HG03342 (cell line): ENCODE measurements around the gene GAGE12F.
"Not testable (repeated sequence)": the region's sequence is repeated elsewhere in the genome, so short reads cannot be mapped to it uniquely, and the experiment has no call there.

ENCODE experiments used
- ATAC-seq: cut with Tn5 transposase; IDR thresholded peaks from one replicate; pipeline ENCODE4 v1.9.1; 2021; ENCODE audit warnings: mild to moderate bottlenecking, moderate library complexity; ENCODE audit not compliant: unreplicated experiment

GAGE12F gene

DNA sequence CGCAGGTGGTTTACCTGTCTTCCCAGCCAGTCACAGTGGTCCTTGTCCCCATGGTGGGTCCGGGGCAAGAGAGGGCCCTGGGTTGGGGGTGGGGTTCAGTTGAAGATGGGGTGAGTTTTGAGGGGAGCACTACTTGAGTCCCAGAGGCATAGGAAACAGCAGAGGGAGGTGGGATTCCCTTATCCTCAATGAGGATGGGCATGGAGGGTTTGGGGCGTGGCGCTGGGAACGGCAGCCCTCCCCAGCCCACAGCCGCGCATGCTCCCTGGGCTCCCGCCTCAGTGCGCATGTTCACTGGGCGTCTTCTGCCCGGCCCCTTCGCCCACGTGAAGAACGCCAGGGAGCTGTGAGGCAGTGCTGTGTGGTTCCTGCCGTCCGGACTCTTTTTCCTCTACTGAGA is at the start of gene GAGE12F:
Gene GAGE12F, plus strand, starts transcription at position 301 of the 400 bp plus-strand sequence. CDS start 1,155 bp downstream, outside the sequence.
- not testable (repeated sequence) for ATAC-seq

DNA sequence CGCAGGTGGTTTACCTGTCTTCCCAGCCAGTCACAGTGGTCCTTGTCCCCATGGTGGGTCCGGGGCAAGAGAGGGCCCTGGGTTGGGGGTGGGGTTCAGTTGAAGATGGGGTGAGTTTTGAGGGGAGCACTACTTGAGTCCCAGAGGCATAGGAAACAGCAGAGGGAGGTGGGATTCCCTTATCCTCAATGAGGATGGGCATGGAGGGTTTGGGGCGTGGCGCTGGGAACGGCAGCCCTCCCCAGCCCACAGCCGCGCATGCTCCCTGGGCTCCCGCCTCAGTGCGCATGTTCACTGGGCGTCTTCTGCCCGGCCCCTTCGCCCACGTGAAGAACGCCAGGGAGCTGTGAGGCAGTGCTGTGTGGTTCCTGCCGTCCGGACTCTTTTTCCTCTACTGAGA is 28.8 kb upstream of the GAGE12F start, which contains the start of gene GAGE12C:
Gene GAGE12C, plus strand, starts transcription at position 301 of the 400 bp plus-strand sequence. CDS start 1,155 bp downstream, outside the sequence.
- ATAC-seq: not testable (repeated sequence)

DNA sequence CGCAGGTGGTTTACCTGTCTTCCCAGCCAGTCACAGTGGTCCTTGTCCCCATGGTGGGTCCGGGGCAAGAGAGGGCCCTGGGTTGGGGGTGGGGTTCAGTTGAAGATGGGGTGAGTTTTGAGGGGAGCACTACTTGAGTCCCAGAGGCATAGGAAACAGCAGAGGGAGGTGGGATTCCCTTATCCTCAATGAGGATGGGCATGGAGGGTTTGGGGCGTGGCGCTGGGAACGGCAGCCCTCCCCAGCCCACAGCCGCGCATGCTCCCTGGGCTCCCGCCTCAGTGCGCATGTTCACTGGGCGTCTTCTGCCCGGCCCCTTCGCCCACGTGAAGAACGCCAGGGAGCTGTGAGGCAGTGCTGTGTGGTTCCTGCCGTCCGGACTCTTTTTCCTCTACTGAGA is 19.2 kb upstream of the GAGE12F start, which contains the start of gene GAGE12D:
Gene GAGE12D, plus strand, starts transcription at position 301 of the 400 bp plus-strand sequence. CDS start 1,155 bp downstream, outside the sequence.
- ATAC-seq: not testable (repeated sequence)

GRCh38 chrX:49550989-49551388 is 9.7 kb upstream of the GAGE12F start, which contains the start of gene GAGE12E:
Gene GAGE12E (plus strand): TSS chrX:49551289. CDS start chrX:49552444, 1,155 bp downstream.
- not testable (repeated sequence) for ATAC-seq

GRCh38 chrX:49568728-49569127 is 8.1 kb downstream of the GAGE12F start:
- ATAC-seq: not testable (repeated sequence)

- not testable (repeated sequence) for ATAC-seq
Observed at GRCh38 chrX:49569152-49569551, 8.5 kb downstream of the GAGE12F start.

DNA sequence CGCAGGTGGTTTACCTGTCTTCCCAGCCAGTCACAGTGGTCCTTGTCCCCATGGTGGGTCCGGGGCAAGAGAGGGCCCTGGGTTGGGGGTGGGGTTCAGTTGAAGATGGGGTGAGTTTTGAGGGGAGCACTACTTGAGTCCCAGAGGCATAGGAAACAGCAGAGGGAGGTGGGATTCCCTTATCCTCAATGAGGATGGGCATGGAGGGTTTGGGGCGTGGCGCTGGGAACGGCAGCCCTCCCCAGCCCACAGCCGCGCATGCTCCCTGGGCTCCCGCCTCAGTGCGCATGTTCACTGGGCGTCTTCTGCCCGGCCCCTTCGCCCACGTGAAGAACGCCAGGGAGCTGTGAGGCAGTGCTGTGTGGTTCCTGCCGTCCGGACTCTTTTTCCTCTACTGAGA is 9.5 kb downstream of the GAGE12F start, which contains the start of gene GAGE12G:
Gene GAGE12G, plus strand, starts transcription at position 301 of the 400 bp plus-strand sequence. CDS start 1,155 bp downstream, outside the sequence.
- ATAC-seq: not testable (repeated sequence)

- ATAC-seq: not testable (repeated sequence)
Observed at GRCh38 chrX:49579649-49580048, 19.0 kb downstream of the GAGE12F start, which contains the start of gene GAGE12H. Gene GAGE12H (plus strand): TSS chrX:49579949. CDS start chrX:49581104, 1,155 bp downstream.

- ATAC-seq: not testable (repeated sequence)
Observed at GRCh38 chrX:49589196-49589595, 28.6 kb downstream of the GAGE12F start, which contains the start of gene GAGE2A. Gene GAGE2A (plus strand): TSS chrX:49589496. CDS start chrX:49590651, 1,155 bp downstream.

DNA sequence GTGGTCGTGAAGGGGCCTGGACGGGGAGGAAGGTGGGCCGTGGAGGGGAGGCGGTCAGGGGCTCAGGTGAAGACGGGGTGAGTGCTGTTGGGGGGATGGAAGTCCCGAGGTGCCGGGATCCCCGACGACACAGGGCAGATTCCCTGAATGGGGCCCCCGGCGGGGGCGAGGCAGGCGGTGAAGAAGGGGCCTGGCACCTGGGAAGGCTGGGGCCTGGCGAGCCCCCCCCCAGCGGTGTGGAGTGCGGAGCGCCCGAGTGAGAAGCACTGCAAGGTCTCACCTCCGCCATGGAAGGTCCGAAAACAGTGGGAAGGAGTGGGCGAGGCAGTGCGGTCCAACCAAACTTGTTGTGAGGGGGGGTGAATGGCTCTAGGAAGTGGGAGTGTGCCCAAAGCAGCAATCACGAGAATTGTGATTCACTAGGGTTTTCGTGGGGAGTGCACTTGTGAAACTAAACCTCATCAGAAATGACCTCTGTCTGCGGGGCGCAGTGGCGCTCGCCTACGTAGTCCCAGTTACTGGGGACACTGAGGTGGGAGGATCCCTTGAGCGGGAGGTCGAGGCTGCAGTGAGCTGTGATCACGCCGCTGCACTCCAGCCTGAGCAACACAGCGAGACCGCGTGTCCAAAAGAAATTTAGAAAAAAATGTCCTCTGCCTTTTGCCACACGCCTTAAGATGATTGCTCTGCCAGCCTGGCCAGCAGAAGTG is 29.3 kb downstream of the GAGE12F start:
- ATAC-seq: not testable (repeated sequence)

DNA sequence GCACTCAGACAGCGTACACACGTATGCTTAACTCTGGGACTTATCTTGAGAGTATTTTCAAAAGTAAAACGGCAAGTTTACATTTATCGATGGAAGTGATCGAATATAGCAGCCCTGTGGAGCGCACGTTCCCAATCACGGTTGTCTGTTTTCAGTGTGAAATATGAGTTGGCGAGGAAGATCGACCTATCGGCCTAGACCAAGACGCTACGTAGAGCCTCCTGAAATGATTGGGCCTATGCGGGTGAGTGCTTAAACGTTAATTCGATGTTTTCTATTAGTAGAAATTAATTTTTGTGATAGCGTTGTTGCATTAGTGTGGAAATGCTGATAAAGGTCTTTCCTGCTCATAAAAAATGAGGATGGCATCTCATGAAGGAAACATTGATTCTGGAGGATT is 29.8 kb downstream of the GAGE12F start:
- not testable (repeated sequence) for ATAC-seq

- not testable (repeated sequence) for ATAC-seq
Observed at GRCh38 chrX:49598720-49599119, 38.1 kb downstream of the GAGE12F start, which contains the start of gene GAGE1. Gene GAGE1 (plus strand): TSS chrX:49599020. CDS start chrX:49600175, 1,155 bp downstream.

DNA sequence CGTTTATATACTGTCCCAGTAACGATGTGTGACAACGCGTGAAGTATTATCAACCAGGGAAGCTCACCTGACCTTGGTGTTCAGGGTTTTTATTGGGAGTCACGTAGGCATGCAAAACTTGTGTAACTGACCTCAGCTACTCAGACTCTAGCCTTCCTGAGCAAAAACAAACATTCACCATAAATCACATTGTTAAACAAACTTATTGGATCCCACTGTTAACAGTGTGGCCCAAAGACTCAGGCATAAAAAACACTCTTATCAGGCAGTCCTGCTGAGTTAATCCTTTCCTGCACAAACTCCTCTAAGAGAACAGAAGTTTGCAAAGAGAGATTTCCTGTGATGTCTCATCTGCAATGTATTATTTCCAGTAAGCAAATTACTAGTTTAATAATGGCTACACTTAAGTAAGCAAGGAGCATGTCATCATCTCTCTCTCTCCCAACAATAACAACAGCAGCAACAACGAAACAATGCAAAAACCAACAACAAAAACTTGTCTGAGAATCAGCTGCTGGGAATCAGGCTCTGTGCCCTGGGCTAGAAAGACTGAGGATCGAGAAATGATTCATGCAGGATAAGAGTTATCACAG is 50.2 kb downstream of the GAGE12F start:
- no peak for ATAC-seq
